ENCODE measurements around the gene EIF4B.

DNA sequence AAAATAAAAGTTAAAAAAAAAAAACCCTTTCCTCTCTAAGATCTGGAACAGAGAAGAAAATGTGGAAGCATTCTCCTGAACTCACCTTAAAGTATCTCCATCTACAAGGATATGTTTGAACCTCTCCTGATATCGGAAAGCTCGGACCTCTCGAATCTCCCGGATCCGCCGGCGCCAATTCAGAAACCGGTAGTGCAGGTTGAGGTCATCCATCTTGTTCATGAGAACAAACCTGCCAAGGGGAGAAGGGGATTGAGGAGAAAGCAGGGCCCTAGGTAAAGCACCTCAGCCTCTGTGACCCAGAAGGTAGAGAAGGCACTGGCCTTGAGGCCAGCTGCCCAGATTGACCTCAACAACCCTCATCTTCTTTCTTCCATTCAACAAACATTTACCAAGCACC is 70.8 kb downstream of the EIF4B start:
- TF ChIP-seq, protein P1, sequence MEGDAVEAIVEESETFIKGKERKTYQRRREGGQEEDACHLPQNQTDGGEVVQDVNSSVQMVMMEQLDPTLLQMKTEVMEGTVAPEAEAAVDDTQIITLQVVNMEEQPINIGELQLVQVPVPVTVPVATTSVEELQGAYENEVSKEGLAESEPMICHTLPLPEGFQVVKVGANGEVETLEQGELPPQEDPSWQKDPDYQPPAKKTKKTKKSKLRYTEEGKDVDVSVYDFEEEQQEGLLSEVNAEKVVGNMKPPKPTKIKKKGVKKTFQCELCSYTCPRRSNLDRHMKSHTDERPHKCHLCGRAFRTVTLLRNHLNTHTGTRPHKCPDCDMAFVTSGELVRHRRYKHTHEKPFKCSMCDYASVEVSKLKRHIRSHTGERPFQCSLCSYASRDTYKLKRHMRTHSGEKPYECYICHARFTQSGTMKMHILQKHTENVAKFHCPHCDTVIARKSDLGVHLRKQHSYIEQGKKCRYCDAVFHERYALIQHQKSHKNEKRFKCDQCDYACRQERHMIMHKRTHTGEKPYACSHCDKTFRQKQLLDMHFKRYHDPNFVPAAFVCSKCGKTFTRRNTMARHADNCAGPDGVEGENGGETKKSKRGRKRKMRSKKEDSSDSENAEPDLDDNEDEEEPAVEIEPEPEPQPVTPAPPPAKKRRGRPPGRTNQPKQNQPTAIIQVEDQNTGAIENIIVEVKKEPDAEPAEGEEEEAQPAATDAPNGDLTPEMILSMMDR (optimal IDR thresholded peaks at IDR 0.05 in 1 of 3, IDR thresholded peaks at IDR 0.05 in 1 of 3, conservative IDR thresholded peaks at IDR 0.05 in 1 of 3; ENCODE audit: extremely low read depth in 1 of 3, insufficient read depth in 2 of 3, low read length in 3 of 3), result no peak
- no peak for TF ChIP-seq EZH2 (IDR thresholded peaks at IDR 0.05; ENCODE audit: low read length)
